Lung (tissue), 12 donors: ENCODE data around the gene PDE6D. TPM values are rescaled to one million over a fixed set of nuclear protein-coding genes. Genes with fewer than 3 reads are reported as not detected.
A peak's percentile ranks its signal among the peaks of the same experiment; 100 is the strongest.

Experiments
- ATAC-seq: fragments of 200-7000 bp; cut with Tn5 transposase; one replicate; pipeline ENCODE4 v1.9.1; 2020; ENCODE audit warnings: moderate number of reproducible peaks; ENCODE audit not compliant: insufficient read depth, low FRiP score
- DNase-seq, 3 donors: peaks; one replicate each; pipeline ENCODE4 v3.0.0-alpha.2; 2013 to 2017
- H3K27ac ChIP-seq, 2 donors: one replicate each; pipeline ENCODE4 v1.5.1; 2013; ENCODE audit warnings: mild to moderate bottlenecking in 2 of 2, moderate library complexity in 2 of 2, control low read depth in 1 of 2, inconsistent platforms in 1 of 2, low read depth in 1 of 2, low read length in 1 of 2
- H3K27me3 ChIP-seq, 3 donors: one replicate each; pipeline ENCODE4 v1.5.1; 2013; ENCODE audit warnings: low read length in 2 of 3; ENCODE audit not compliant: control insufficient read depth in 3 of 3, insufficient read depth in 3 of 3
- H3K36me3 ChIP-seq, 4 donors: one replicate each; pipeline ENCODE4 v1.5.1; 2013; ENCODE audit warnings: low read length in 4 of 4, mild to moderate bottlenecking in 1 of 4, moderate library complexity in 1 of 4; ENCODE audit not compliant: control insufficient read depth in 4 of 4, insufficient read depth in 4 of 4
- H3K4me1 ChIP-seq, 5 donors: one replicate each; pipeline ENCODE4 v1.5.1; 2013; ENCODE audit warnings: low read length in 5 of 5, mild to moderate bottlenecking in 2 of 5, moderate library complexity in 1 of 5; ENCODE audit not compliant: control insufficient read depth in 5 of 5, insufficient read depth in 5 of 5
- H3K4me3 ChIP-seq: one replicate; pipeline ENCODE4 v1.5.1; 2013; ENCODE audit warnings: mild to moderate bottlenecking, control low read depth, moderate library complexity
- H3K9ac ChIP-seq, 2 donors: one replicate each; pipeline ENCODE4 v1.5.1; 2013; ENCODE audit warnings: low read length in 2 of 2, control low read depth in 1 of 2; ENCODE audit not compliant: insufficient read depth in 1 of 2
- H3K9me3 ChIP-seq, 4 donors: one replicate each; pipeline ENCODE4 v1.5.1; 2013; ENCODE audit warnings: low read length in 3 of 4, mild to moderate bottlenecking in 1 of 4, moderate library complexity in 1 of 4; ENCODE audit not compliant: control insufficient read depth in 4 of 4, insufficient read depth in 3 of 4
- CTCF ChIP-seq: IDR thresholded peaks from 2 replicates; pipeline ENCODE4 v1.5.1; 2012; ENCODE audit warnings: mild to moderate bottlenecking; ENCODE audit errors: control extremely low read depth, extremely low read depth
- WGBS, 2 donors: extraction: QIAGEN DNeasy Blood & Tissue Kit; methylation state at CpG; one replicate each; pipeline ENCODE4 v1.1.7; 2013; 5-methylcytosine and 5-hydroxymethylcytosine counted together
- polyA plus RNA-seq, 2 donors: library from polyadenylated mRNA; stranded (reverse); fragments of 200-250 nt; gene quantifications; one replicate each; pipeline ENCODE4 v1.2.1, GENCODE V29; 2013
- total RNA-seq, 2 donors: library from RNA; depleted of rRNA in 1 of 2; stranded (reverse); fragments of >200 nt in 1 of 2; gene quantifications; one replicate each; pipeline ENCODE4 v1.2.1, GENCODE V29; 2014 to 2021
- donor health status: control.
- donor health status: control.
- donor health status: Bipolar disorder and iron deficiency.
- donor health status: healthy.
- donor health status: DM: yes; HTN: yes; CAD: no.

The PDE6D gene
- total and polyA plus RNA-seq, 4 donors, result 21.5 to 25.6 (median 23.0) TPM

- H3K27me3 ChIP-seq, result no peaks in the 10 kb centered on the region
- H3K9ac ChIP-seq, result no peak overlapping the region
- peaks cover 0 to 2% (median 0%) of the 10 kb centered on the region in 5 donors for H3K4me1 ChIP-seq
- WGBS, 2 donors, result 91 to 94% methylated on average over 2 of the region's 2 CpGs
- peaks cover 24 to 39% (median 33%) of the 10 kb centered on the region in 4 donors for H3K36me3 ChIP-seq
- H3K9me3 ChIP-seq, result peaks cover 0 to 2% (median 0%) of the 10 kb centered on the region in 4 donors
- H3K4me3 ChIP-seq, result no peak overlapping the region
- H3K27ac ChIP-seq, result no peak overlapping the region
- TF ChIP-seq CTCF, result no peak
- no peak for ATAC-seq
- no peak for DNase-seq
Observed at GRCh38 chr2:231807020-231807419, 25.9 kb upstream of the PDE6D start.

GRCh38 chr2:231803501-231804138 is 22.5 kb upstream of the PDE6D start:
- Histone ChIP-seq H3K4me1 (no peaks in the 10 kb centered on the region), H3K4me3 (no peak overlapping the region), H3K9ac (no peak overlapping the region), H3K36me3 (peaks cover 23 to 45% (median 29%) of the 10 kb centered on the region in 4 donors), H3K27ac (no peak overlapping the region), H3K27me3 (no peaks in the 10 kb centered on the region), H3K9me3 (no peaks in the 10 kb centered on the region)
- WGBS, 2 donors, result 94 to 97% methylated on average over 9 of the region's 9 CpGs
- ATAC-seq, result no peak
- no peak for DNase-seq
- TF ChIP-seq CTCF, result no peak

GRCh38 chr2:231800493-231801091 is 19.5 kb upstream of the PDE6D start:
- Histone ChIP-seq H3K9me3 (no peaks in the 10 kb centered on the region), H3K27me3 (no peaks in the 10 kb centered on the region), H3K36me3 (peaks cover 25 to 56% (median 33%) of the 10 kb centered on the region in 4 donors), H3K9ac (no peak overlapping the region), H3K4me1 (no peaks in the 10 kb centered on the region), H3K27ac (no peak overlapping the region), H3K4me3 (no peak overlapping the region)
- ATAC-seq (no peak), DNase-seq (peak in 2 of 3 donors; percentile 6 to 10)
- 56 to 60% methylated on average over 6 of the region's 6 CpGs for WGBS, 2 donors
- TF ChIP-seq CTCF, result peak; percentile 9
